H1 (cell line): Measurements from ENCODE around the gene GABRD.

Experiments
- ATF3 ChIP-seq: IDR thresholded peaks from 2 replicates; pipeline ENCODE4 v1.6.1; 2011; ENCODE audit warnings: low read depth, mild to moderate bottlenecking, low read length; ENCODE audit not compliant: insufficient read depth
- CEBPB ChIP-seq: IDR thresholded peaks from 2 replicates; pipeline ENCODE4 v1.6.1; 2012; ENCODE audit warnings: low read depth, low read length
- CTCF ChIP-seq, 3 experiments: IDR thresholded peaks; 1 replicate in 2 of 3; 2 replicates in 1 of 3; pipeline versions ENCODE4 v1.5.1 to v1.6.1; 2011; ENCODE audit warnings: low read length in 3 of 3, mild to moderate bottlenecking in 3 of 3, inconsistent platforms in 2 of 3, low read depth in 1 of 3, moderate library complexity in 1 of 3; ENCODE audit not compliant: insufficient read depth in 1 of 3; ENCODE audit errors: control extremely low read depth in 1 of 3
- EGR1 ChIP-seq: IDR thresholded peaks from 2 replicates; pipeline ENCODE4 v1.6.1; 2011; ENCODE audit warnings: low read depth, low read length, borderline replicate concordance
- NRF1 ChIP-seq: IDR thresholded peaks from 2 replicates; pipeline ENCODE4 v1.6.1; 2011; ENCODE audit warnings: mild to moderate bottlenecking, low read depth, low read length, improper control_type of control experiment
- POLR2A ChIP-seq, 2 experiments: IDR thresholded peaks; 1 replicate in 1 of 2; 2 replicates in 1 of 2; pipeline ENCODE4 v1.6.1; 2011; ENCODE audit warnings: low read depth in 2 of 2, low read length in 2 of 2, mild to moderate bottlenecking in 2 of 2; ENCODE audit errors: control extremely low read depth in 1 of 2
- SRF ChIP-seq: IDR thresholded peaks from 2 replicates; pipeline ENCODE4 v1.6.1; 2011; ENCODE audit warnings: mild to moderate bottlenecking, low read depth, low read length, moderate library complexity
- TCF12 ChIP-seq: IDR thresholded peaks from 2 replicates; pipeline ENCODE4 v1.6.1; 2011; ENCODE audit warnings: low read depth, mild to moderate bottlenecking, low read length
- USF2 ChIP-seq: IDR thresholded peaks from 2 replicates; pipeline ENCODE4 v1.6.1; 2011; ENCODE audit warnings: low read length, improper control_type of control experiment

- no peak for TF ChIP-seq POLR2A (IDR thresholded peaks at IDR 0.05; ENCODE audit: control extremely low read depth in 1 of 2, low read depth in 2 of 2, low read length in 2 of 2)
- no peak for TF ChIP-seq SRF
- no peak for TF ChIP-seq EGR1
- TF ChIP-seq ATF3 = no peak
- no peak for TF ChIP-seq CEBPB
- TF ChIP-seq NRF1 = no peak
- no peak for TF ChIP-seq USF2
- no peak for TF ChIP-seq CTCF (IDR thresholded peaks at IDR 0.05; ENCODE audit: control extremely low read depth in 1 of 3, insufficient read depth in 1 of 3, low read depth in 1 of 3, low read length in 3 of 3)
- TF ChIP-seq TCF12 = no peak
Observed at GRCh38 chr1:2000850-2001249, 18.3 kb upstream of the GABRD start.
